Measurements from ENCODE around the gene GANAB. TPM values are rescaled to one million over a fixed set of nuclear protein-coding genes. Genes with fewer than 3 reads are reported as not detected.
A peak's percentile ranks its signal among the peaks of the same experiment; 100 is the strongest.

The GANAB gene
- total and polyA plus RNA-seq, 2 experiments from 2014 or later: 82.3 to 272 TPM

GRCh38 chr11:62599901-62600300 is 46.5 kb downstream of the GANAB start (continued):
- no peak for TF ChIP-seq REST (IDR thresholded peaks at IDR 0.05; ENCODE audit: unreplicated experiment)

GRCh38 chr11:62599069-62599696 is 47.2 kb downstream of the GANAB start:
- Histone ChIP-seq H3K79me2 (replicated peaks; ENCODE audit: insufficient read depth) (peaks cover 23% of the 10 kb centered on the region), H2AFZ (no peak overlapping the region), H3K27ac (ENCODE audit: low read depth) (no peak overlapping the region), H3F3A (replicated peaks; ENCODE audit: low read depth) (peaks cover 43% of the 10 kb centered on the region), H3K27me3 (ENCODE audit: insufficient read depth) (peaks cover 34% of the 10 kb centered on the region), H3K9me2 (ENCODE audit: insufficient read depth) (no peaks in the 10 kb centered on the region), H3K4me1 (ENCODE audit: insufficient read depth) (peaks cover 15% of the 10 kb centered on the region; the same call in 1 of the 2 replicates), H3K4me3 (0 out of 2 replicates have a peak overlapping the region, but pooled peaks have one; percentile 96), H4K20me1 (replicated peaks; ENCODE audit: insufficient read depth) (peaks cover 28% of the 10 kb centered on the region), H3K4me2 (peak overlapping the region; percentile 88), H3K36me3 (ENCODE audit: insufficient read depth) (peaks cover 31% of the 10 kb centered on the region)
- ATAC-seq (peak; percentile 52), DNase-seq (ENCODE audit: low spot score) (peak; percentile 98)
- peaks cover 35% of the 10 kb centered on the region for H3K27me3 Mint-ChIP-seq (ENCODE audit: insufficient read depth, low read depth, poor library complexity)
- H3K4me3 Mint-ChIP-seq: peak overlapping the region; percentile 91
- peaks cover 71% of the 10 kb centered on the region for H3K36me3 Mint-ChIP-seq (ENCODE audit: low read depth)
- TF ChIP-seq NANOG (IDR thresholded peaks at IDR 0.05; ENCODE audit: borderline replicate concordance) (no peak), CREB1 (CRISPR knock-in tag; IDR thresholded peaks at IDR 0.05; ENCODE audit: low read depth) (peak; percentile 29; the same call in 1 of the 2 replicates), EZH2 (IDR thresholded peaks at IDR 0.05; ENCODE audit: low read depth, unreplicated experiment) (no peak), ZNF462 (CRISPR knock-in tag; IDR thresholded peaks at IDR 0.05) (no peak)
- TF ChIP-seq, protein P1, sequence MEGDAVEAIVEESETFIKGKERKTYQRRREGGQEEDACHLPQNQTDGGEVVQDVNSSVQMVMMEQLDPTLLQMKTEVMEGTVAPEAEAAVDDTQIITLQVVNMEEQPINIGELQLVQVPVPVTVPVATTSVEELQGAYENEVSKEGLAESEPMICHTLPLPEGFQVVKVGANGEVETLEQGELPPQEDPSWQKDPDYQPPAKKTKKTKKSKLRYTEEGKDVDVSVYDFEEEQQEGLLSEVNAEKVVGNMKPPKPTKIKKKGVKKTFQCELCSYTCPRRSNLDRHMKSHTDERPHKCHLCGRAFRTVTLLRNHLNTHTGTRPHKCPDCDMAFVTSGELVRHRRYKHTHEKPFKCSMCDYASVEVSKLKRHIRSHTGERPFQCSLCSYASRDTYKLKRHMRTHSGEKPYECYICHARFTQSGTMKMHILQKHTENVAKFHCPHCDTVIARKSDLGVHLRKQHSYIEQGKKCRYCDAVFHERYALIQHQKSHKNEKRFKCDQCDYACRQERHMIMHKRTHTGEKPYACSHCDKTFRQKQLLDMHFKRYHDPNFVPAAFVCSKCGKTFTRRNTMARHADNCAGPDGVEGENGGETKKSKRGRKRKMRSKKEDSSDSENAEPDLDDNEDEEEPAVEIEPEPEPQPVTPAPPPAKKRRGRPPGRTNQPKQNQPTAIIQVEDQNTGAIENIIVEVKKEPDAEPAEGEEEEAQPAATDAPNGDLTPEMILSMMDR (conservative IDR thresholded peaks at IDR 0.05; ENCODE audit: low read depth in 2 of 2): no peak
- H3K9me3 Mint-ChIP-seq: no peaks in the 10 kb centered on the region; the same call in 2 of the 3 replicates
- H3K4me1 Mint-ChIP-seq: peaks cover 37% of the 10 kb centered on the region
- H3K27ac Mint-ChIP-seq: peak overlapping the region; percentile 71

All from GM23338 (cell line).